Activated CD8-positive, alpha-beta T cell treated with anti-CD3 and anti-CD28 coated beads, Interleukin-2, amount 10 ng/mL, durations not matched to agents 7 days and 5 days (primary cell): ENCODE measurements around the gene TLCD3B. TPM values are rescaled to one million over a fixed set of nuclear protein-coding genes. Genes with fewer than 3 reads are reported as not detected.
A peak's percentile ranks its signal among the peaks of the same experiment; 100 is the strongest.
"Not testable (repeated sequence)": the region's sequence is repeated elsewhere in the genome, so short reads cannot be mapped to it uniquely, and the experiment has no call there.

ENCODE experiments used
- ATAC-seq: fragments of 150-1000 bp; cut with Tn5 transposase; one replicate; pipeline ENCODE4 v1.10.0; 2021; ENCODE audit warnings: moderate library complexity
- CTCF ChIA-PET: fragments of 350-600 bp; sonication (Branson Sonifier 250); formaldehyde crosslinking; loops from one replicate; lab custom pipeline; 2021; ENCODE audit warnings: antibody characterized with exemption; lab: Charles Lee
- POLR2A ChIA-PET: fragments of 350-600 bp; sonication (Branson Sonifier 250); formaldehyde crosslinking; loops from one replicate; lab custom pipeline; 2021; ENCODE audit warnings: antibody characterized with exemption; lab: Charles Lee
- DNase-seq: peaks from one replicate; pipeline ENCODE4 v3.0.0-alpha.2; 2020
- H3K27ac Mint-ChIP-seq: one replicate; pipeline ENCODE4 v1.8.0; 2021; ENCODE audit warnings: mild to moderate bottlenecking, mixed read lengths
- H3K27me3 Mint-ChIP-seq: one replicate; pipeline ENCODE4 v1.8.0; 2021; ENCODE audit warnings: low read depth, mixed read lengths
- H3K36me3 Mint-ChIP-seq: one replicate; pipeline ENCODE4 v1.8.0; 2021; ENCODE audit warnings: low read depth, mixed read lengths
- H3K4me1 Mint-ChIP-seq: one replicate; pipeline ENCODE4 v1.8.0; 2021; ENCODE audit warnings: low read depth, mixed read lengths
- H3K4me3 Mint-ChIP-seq: one replicate; pipeline ENCODE4 v1.8.0; 2021; ENCODE audit warnings: mild to moderate bottlenecking, mixed read lengths
- H3K9me3 Mint-ChIP-seq: one replicate; pipeline ENCODE4 v1.8.0; 2022; ENCODE audit warnings: mixed read lengths; ENCODE audit not compliant: insufficient read depth
- total RNA-seq, 2 experiments: library from RNA; stranded (reverse); gene quantifications; one replicate each; pipeline ENCODE4 v1.2.3, GENCODE V29; 2021

TLCD3B gene
- total RNA-seq, 2 experiments from 2014 or later = 4.6 TPM

DNA sequence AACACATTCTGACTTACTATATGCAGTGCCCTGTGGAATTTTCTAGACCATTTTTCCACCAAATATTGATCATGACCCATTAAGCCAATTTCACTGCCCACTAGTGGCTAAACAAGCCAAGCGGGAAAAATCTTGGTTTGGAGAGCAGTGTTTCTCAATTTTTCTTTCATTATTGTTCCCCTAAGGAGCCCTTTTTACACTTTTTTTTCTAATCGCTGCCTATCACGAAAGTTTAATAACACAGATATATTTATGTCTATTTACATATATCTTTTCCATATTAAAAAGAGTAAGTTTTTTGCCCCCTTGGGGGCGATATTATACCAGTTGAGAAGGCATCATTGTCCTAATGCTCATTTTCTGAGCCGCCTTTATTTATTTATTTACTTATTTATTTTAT is 10.8 kb upstream of the TLCD3B start:
- Mint-ChIP-seq H3K27ac (no peak overlapping the region), H3K4me1 (no peaks in the 10 kb centered on the region), H3K36me3 (no peaks in the 10 kb centered on the region), H3K27me3 (peaks cover 13% of the 10 kb centered on the region), H3K4me3 (no peak overlapping the region), H3K9me3 (no peaks in the 10 kb centered on the region)
- no peak for DNase-seq
- ChIA-PET CTCF (interaction anchor here (0.6 to 6.0 kb wide), 6 partner anchors 10 to 252 kb away, joined by 3 to 44 read pairs (median 7); partner anchors contain the start of genes TBX6 and TLCD3B), POLR2A (no interaction called here)
- ATAC-seq = no peak

DNA sequence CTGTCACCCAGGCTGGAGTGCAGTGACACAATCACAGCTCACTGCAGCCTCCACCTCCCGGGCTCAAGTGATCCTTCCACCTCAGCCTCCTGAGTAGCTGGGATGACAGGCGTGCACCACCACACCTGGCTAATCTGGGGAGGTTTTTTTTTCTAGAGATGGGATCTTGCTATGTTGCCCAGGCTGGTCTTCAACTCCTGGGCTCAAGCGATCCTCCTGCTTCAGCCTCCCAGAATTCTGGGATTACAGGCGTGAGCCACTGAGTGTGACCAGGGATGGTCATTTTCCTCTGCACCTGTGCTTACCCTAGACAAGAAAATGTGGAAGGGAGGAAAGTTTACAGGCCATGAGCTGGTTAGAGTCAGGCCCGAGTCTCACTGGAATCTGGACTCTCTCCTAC is 9.6 kb upstream of the TLCD3B start:
- H3K4me3 Mint-ChIP-seq, DNase-seq, H3K36me3 Mint-ChIP-seq, ATAC-seq, POLR2A ChIA-PET, H3K9me3 Mint-ChIP-seq, H3K27ac Mint-ChIP-seq, H3K4me1 Mint-ChIP-seq: not testable (repeated sequence)
- H3K27me3 Mint-ChIP-seq = peaks cover 16% of the 10 kb centered on the region
- CTCF ChIA-PET = interaction anchor here (1.0 to 6.0 kb wide), 4 partner anchors 9 to 51 kb away, joined by 3 to 44 read pairs (median 6); partner anchors contain the start of genes TBX6 and TLCD3B

DNA sequence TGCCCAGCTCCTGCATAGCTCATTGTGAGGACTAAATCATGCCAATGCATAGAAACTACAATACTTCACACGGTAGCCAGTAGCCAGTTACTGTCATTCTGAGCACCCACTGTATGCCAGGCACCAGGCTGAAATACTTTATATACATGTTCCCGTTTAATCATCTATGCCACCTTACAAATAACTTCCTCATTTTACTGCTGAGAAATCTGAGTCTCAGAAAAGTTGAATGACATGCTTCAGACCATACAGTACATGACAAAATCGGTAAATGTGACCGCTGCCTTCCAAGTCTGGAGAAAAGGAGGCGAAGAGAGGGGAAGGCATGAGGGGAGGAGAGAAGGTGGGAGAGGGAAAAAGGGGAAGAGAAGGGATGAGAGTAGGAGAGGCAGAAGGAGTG is 9.2 kb upstream of the TLCD3B start:
- CTCF ChIA-PET = interaction anchor here (1.8 to 6.0 kb wide), 2 partner anchors 8 to 15 kb away, joined by 8 to 44 read pairs; partner anchors contain the start of gene TLCD3B
- POLR2A ChIA-PET = interaction anchor here (0.7 kb wide), 1 partner anchor 25 kb away, joined by 3 read pairs; the partner anchor contains the start of gene ALDOA

DNA sequence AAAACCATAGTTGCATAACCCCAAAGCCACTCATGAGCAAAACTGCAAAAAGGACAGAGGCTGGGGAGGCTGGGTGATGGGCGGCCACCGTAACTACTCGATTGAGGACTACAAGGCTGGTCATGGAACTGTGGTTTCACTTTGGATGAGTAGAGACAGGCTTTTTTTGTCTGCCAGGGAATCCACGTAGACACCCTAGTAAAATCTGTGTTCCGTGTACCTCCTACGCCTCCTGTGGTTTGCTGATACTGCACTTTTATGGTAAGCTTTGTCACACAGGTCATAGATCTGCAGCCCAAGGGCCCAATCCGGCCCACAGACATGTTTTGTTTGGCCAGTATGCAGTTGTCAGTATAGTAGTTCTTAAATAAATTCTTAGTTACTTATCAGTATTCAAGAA is 2.2 kb upstream of the TLCD3B start:
- ATAC-seq (no peak), DNase-seq (no peak)
- H3K36me3 Mint-ChIP-seq = no peaks in the 10 kb centered on the region
- H3K27ac Mint-ChIP-seq = no peak overlapping the region
- ChIA-PET POLR2A (no interaction called here), CTCF (interaction anchor here (1.0 to 3.4 kb wide), 16 partner anchors 9 to 346 kb away, joined by 3 to 48 read pairs (median 5); partner anchors contain the start of genes KCTD13 and TAOK2)
- no peaks in the 10 kb centered on the region for H3K9me3 Mint-ChIP-seq
- H3K4me1 Mint-ChIP-seq = peaks cover 15% of the 10 kb centered on the region
- H3K4me3 Mint-ChIP-seq = no peak overlapping the region
- peaks cover 34% of the 10 kb centered on the region for H3K27me3 Mint-ChIP-seq

More for the DNA sequence above, 9.2 kb upstream of the TLCD3B start:
- no peaks in the 10 kb centered on the region for H3K36me3 Mint-ChIP-seq
- peaks cover 15% of the 10 kb centered on the region for H3K27me3 Mint-ChIP-seq
- H3K27ac Mint-ChIP-seq = no peak overlapping the region
- H3K9me3 Mint-ChIP-seq = no peaks in the 10 kb centered on the region
- DNase-seq (no peak), ATAC-seq (no peak)
- no peak overlapping the region for H3K4me3 Mint-ChIP-seq
- peaks cover 3% of the 10 kb centered on the region for H3K4me1 Mint-ChIP-seq

DNA sequence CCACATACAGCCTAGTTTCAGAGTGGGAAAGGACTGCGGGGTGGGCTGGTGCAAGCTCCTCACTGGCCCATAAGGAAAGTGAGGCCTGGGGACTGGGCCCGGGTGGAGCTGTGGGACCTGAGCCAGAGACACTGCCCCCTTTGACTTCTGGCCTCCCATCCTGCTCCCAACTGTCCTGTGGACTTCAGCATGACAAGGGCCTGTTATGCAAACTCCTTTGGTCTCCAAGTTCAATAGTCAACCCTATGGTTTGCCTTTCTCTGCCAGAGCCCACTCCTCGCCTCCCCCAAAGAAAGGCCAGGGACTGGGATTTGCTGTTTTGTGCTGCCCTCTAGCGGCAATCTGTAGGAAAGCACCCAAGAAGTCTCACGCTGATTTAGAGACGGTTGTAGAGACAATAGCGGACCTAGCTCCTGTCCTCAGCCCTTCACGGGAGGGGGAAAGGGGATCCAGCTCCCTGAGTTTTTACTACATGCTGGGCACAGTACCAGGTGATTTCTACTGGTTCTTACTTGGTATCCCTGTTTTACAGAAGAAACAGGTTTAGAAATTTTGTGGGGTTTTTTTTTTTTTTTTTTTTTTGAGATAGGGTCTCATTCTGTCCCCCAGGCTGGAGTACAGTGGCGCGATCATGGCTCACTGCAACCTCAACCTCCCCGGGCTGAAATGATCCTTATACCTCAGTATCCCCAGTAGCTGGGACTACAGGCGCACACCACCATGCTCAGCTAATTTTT is 1.2 kb upstream of the TLCD3B start:
- Mint-ChIP-seq H3K27ac (no peak overlapping the region), H3K36me3 (no peaks in the 10 kb centered on the region), H3K9me3 (no peaks in the 10 kb centered on the region), H3K4me1 (peaks cover 15% of the 10 kb centered on the region), H3K4me3 (no peak overlapping the region), H3K27me3 (peaks cover 44% of the 10 kb centered on the region)
- CTCF ChIA-PET = interaction anchor here (0.6 to 3.4 kb wide), 41 partner anchors 9 to 345 kb away, joined by 3 to 48 read pairs (median 4); partner anchors contain the start of genes ALDOA, C16orf92, HIRIP3 and KCTD13
- ATAC-seq (peak; percentile 66), DNase-seq (peak; percentile 81)
- POLR2A ChIA-PET = no interaction called here

DNA sequence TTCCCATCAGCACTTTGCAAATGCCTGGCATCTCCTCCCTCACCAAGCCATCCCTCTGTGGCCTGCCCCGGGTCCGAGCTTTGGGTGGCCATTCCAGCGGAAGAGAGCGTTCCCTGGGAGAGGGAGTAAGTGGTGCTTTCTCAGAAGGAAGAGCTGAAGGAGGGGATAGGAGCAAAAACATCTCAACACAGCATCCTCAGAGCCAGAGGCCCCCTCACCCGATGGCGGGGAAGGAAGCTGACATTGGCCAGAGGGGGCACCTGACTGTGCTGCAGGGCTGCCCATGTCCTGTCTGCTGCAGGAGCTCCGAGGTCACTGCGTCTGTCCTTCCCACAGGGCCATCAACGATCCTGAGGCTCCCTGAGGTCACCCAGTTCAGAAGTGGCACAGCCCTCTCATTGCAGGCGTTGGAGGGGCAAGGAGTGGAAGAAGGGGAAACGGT is 427 bp upstream of the TLCD3B start:
- Mint-ChIP-seq H3K4me1 (peaks cover 15% of the 10 kb centered on the region), H3K27ac (no peak overlapping the region), H3K9me3 (no peaks in the 10 kb centered on the region), H3K36me3 (no peaks in the 10 kb centered on the region), H3K4me3 (no peak overlapping the region), H3K27me3 (peaks cover 44% of the 10 kb centered on the region)
- ChIA-PET CTCF (interaction anchor here (0.8 to 3.4 kb wide), 26 partner anchors 8 to 340 kb away, joined by 3 to 48 read pairs (median 5); partner anchors contain the start of genes ALDOA, C16orf92, HIRIP3 and KCTD13), POLR2A (no interaction called here)
- ATAC-seq = no peak
- DNase-seq = no peak

DNA sequence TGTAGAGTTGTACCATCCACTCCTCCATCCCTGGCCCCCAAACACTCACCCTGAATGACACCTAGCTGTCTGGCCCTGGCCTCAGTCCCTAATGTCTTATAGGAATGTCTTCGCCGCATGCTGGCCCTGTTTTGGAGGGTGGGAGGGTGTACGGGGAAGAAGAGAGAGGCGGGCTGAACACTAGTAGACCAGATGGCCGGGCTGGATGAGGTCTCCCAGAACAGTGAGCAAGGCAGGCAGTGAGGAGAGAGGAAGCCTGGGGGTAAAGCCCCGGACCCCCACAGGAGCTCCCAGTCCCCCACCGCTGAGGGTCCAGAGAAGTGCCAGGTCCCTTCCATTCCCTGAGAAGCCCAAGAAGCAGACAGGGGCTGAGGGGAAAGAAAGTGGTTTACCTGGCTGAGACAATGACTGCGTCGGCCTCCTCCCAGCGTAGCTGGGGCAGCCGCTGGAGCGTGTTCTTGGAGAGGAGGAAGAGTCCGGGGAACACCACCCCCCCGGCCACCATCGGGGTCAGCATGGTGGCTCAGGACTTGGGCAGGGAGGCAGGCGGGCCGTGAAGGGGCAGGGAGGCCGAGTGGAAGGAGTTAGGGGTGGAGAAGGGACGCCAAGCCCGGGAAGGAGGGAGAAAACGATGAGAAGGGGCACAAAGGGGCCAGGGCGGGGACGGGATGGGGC is 923 bp downstream of the TLCD3B start:
- no peak for DNase-seq
- H3K4me1 Mint-ChIP-seq = peaks cover 12% of the 10 kb centered on the region
- CTCF ChIA-PET = interaction anchor here (3.4 kb wide), 1 partner anchor 12 kb away, joined by 44 read pairs; no protein-coding TSS in a partner anchor
- H3K4me3 Mint-ChIP-seq = no peak overlapping the region
- H3K36me3 Mint-ChIP-seq = no peaks in the 10 kb centered on the region
- no peak overlapping the region for H3K27ac Mint-ChIP-seq
- ATAC-seq = no peak
- no peaks in the 10 kb centered on the region for H3K9me3 Mint-ChIP-seq
- H3K27me3 Mint-ChIP-seq = peaks cover 39% of the 10 kb centered on the region
- POLR2A ChIA-PET = no interaction called here

DNA sequence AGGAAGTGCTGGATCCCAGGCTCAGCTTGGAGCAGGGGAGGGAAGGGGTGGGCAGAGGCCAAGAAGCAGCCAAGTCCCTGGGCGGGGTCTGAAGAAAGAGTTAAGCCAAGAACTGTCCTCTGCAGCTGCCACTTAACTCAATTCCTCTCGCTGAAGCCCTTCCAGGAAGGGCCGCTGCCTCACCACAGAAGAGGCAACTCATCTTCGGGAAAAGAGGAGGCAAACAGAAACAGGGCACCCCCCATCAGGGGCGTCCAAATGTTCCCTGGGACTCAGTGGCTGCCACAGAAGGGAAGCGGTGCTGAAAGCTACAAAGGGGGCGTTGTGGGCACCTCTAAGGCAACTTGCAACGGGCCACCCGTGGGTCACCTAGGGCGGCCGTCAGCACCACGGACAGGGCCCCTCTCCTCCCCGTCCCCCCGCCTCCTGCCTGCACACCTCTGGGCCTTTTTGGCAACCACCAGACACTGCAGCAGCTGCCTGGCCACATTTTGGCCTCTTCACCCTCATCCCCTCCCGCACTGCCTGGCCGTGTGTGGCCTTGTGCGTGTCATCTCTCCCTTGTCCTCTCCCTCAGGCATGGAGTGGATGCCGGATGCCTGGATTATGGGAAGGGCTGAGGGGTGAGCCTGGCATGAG is 2.5 kb downstream of the TLCD3B start:
- H3K27me3 Mint-ChIP-seq = peaks cover 35% of the 10 kb centered on the region
- POLR2A ChIA-PET = interaction anchor here (1.0 kb wide), 1 partner anchor 180 kb away, joined by 3 read pairs; no protein-coding TSS in a partner anchor
- peak; percentile 61 for DNase-seq

DNA sequence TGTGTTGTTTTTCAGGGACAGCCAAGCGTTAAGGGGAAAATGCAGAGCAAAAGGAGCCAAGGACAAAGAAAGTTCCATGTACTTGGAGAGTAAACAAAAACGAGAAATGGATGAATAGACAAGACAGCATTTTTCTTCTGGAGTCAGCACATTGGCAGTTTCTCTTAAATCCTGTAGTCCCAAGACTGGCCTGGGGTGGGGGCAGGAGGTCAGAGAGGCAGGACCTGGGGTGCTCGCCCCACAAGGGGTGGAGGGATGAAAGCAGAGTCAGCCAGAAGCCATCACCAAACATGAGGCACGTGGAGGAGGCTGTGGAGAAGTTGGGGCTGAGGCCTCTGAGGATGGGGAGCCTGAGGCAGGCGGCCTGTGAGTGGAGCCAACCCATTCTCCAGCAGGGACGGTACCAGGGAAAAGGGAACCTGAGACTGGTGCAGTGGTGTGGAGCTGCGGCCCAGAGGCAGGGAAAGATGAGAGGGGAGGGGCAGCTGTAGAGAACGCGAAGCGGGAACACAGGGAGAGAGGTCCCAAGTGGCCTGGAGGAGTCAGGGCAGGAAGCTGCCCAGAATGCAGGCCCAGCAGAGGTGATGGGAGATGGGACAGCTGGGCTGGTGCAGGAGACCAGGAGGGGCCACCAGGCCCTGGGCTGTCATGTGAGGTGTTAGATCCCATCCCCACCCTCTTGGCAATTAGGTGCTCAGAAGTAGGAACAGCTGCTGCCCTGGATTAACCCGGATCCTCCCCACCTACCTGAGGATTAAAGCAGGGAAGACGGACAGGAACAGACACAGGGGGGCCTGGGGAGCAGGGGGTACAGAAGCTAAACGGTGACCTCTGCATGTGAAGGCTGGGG is 3.3 kb downstream of the TLCD3B start:
- ChIA-PET POLR2A (interaction anchor here (1.0 kb wide), 1 partner anchor 179 kb away, joined by 3 read pairs; no protein-coding TSS in a partner anchor), CTCF (no interaction called here)
- Mint-ChIP-seq H3K4me3 (no peak overlapping the region), H3K36me3 (no peaks in the 10 kb centered on the region), H3K9me3 (no peaks in the 10 kb centered on the region), H3K27ac (no peak overlapping the region), H3K27me3 (peaks cover 35% of the 10 kb centered on the region), H3K4me1 (peaks cover 11% of the 10 kb centered on the region)
- ATAC-seq = no peak
- DNase-seq = no peak

More for the DNA sequence above, 2.5 kb downstream of the TLCD3B start:
- Mint-ChIP-seq H3K27ac (no peak overlapping the region), H3K9me3 (no peaks in the 10 kb centered on the region), H3K36me3 (no peaks in the 10 kb centered on the region), H3K4me3 (no peak overlapping the region), H3K4me1 (peaks cover 11% of the 10 kb centered on the region)
- peak; percentile 59 for ATAC-seq
- CTCF ChIA-PET = no interaction called here

DNA sequence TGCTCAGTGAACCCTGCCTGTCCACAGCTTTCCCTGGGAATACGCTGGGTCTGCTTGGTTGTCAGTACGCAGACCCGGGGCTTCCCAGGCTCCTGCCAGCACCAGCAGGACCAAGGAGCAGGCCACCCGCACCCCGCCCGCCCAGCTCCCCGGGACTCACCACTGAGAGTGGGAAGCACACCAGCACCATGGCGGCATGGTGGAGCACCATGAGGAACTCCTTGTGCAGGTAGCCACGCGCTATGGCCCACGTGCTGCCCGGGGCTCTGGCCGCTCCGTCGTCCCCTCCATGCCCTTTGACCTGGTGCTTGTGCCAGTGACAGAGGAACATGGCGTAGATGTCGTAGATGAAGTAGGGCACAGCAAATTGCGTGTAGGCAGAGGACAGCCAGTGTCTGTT is 4.6 kb downstream of the TLCD3B start:
- DNase-seq (no peak), ATAC-seq (no peak)
- H3K4me1 Mint-ChIP-seq = peaks cover 10% of the 10 kb centered on the region
- CTCF ChIA-PET = no interaction called here
- no peaks in the 10 kb centered on the region for H3K36me3 Mint-ChIP-seq
- POLR2A ChIA-PET = no interaction called here
- H3K27me3 Mint-ChIP-seq = peaks cover 26% of the 10 kb centered on the region
- H3K27ac Mint-ChIP-seq = no peak overlapping the region
- no peak overlapping the region for H3K4me3 Mint-ChIP-seq
- H3K9me3 Mint-ChIP-seq = no peaks in the 10 kb centered on the region

DNA sequence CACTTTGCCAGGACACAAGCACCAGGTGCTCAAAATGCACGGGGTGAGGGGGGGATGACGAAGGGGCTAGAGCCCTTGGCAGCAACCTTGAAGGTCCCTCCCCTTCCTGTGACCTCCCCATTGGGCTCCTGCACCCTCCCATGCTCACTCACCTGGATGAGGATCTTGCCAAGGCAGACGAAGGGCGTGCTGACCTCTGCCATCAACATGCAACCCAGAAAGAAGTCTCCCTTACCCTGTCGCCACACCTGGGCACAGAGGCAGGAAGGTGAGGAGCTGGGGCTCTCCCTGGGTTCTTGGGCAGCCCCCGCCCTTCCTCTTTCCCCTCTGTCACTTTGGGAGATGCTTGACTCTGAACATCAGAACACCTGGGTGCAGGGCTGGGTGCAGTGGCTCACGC is 5.5 kb downstream of the TLCD3B start:
- DNase-seq (no peak), ATAC-seq (no peak)
- no peaks in the 10 kb centered on the region for H3K36me3 Mint-ChIP-seq
- H3K27ac Mint-ChIP-seq = no peak overlapping the region
- ChIA-PET POLR2A (no interaction called here), CTCF (no interaction called here)
- peaks cover 17% of the 10 kb centered on the region for H3K4me1 Mint-ChIP-seq
- H3K27me3 Mint-ChIP-seq = peaks cover 27% of the 10 kb centered on the region
- no peaks in the 10 kb centered on the region for H3K9me3 Mint-ChIP-seq
- H3K4me3 Mint-ChIP-seq = no peak overlapping the region
